ENCODE measurements around the gene CDKN3. TPM values are rescaled to one million over a fixed set of nuclear protein-coding genes. Genes with fewer than 3 reads are reported as not detected.

Gene CDKN3
- total RNA-seq, 2 experiments from 2014 or later, result 150 to 157 TPM

DNA sequence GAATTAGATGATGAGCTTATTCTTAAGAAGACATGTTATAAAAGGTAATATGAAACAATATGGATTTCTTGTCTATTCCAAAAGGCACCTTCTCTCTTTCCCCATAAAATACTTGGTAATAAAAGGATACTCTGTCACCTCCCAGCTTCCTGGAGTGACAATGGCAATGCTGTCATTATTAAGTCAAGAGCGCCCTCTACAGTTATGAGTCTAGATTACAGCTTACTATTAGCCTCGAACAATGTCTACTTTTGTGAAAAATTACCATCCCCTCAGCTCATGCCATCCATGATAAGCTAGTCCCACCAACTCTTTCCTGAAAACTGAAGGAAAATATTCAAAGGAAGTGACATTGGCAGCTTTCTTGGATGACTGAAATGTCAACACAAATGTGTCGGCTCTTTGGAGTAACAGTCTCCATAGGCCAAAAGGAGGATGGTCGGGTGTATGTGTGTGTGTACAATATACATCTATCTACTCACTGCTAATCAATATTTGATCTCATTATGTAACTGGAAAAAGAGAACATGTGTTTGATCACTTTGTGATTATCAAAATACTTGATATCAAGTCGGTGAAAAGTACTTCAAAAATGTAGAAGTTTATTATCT lies 48.7 kb upstream of the CDKN3 start:
- H3K4me2 ChIP-seq (ENCODE audit: low read length), result no peak overlapping the region
- no peak overlapping the region for H3K27ac ChIP-seq (ENCODE audit: low read depth, low read length, poor library complexity, severe bottlenecking)
- no TSS peak for BruUV-seq (replicated peaks)
- ChIA-PET POLR2A (interaction anchor here (0.7 to 1.4 kb wide), 4 partner anchors 11 to 149 kb away, joined by 3 to 6 read pairs (median 3); no protein-coding TSS in a partner anchor), CTCF (ENCODE audit: unreplicated experiment) (interaction anchor here (0.7 to 1.3 kb wide), 3 partner anchors 19 to 807 kb away, joined by 3 to 4 read pairs (median 3); no protein-coding TSS in a partner anchor)
- no peaks in the 10 kb centered on the region for H3K36me3 ChIP-seq (ENCODE audit: insufficient read depth, low read length)
- H3K9me2 ChIP-seq (ENCODE audit: insufficient read depth, low read length), result no peaks in the 10 kb centered on the region
- no peak for TF ChIP-seq EZH2phosphoT487 (IDR thresholded peaks at IDR 0.05; ENCODE audit: borderline replicate concordance, low read depth, low read length)
- TF ChIP-seq, protein P1, sequence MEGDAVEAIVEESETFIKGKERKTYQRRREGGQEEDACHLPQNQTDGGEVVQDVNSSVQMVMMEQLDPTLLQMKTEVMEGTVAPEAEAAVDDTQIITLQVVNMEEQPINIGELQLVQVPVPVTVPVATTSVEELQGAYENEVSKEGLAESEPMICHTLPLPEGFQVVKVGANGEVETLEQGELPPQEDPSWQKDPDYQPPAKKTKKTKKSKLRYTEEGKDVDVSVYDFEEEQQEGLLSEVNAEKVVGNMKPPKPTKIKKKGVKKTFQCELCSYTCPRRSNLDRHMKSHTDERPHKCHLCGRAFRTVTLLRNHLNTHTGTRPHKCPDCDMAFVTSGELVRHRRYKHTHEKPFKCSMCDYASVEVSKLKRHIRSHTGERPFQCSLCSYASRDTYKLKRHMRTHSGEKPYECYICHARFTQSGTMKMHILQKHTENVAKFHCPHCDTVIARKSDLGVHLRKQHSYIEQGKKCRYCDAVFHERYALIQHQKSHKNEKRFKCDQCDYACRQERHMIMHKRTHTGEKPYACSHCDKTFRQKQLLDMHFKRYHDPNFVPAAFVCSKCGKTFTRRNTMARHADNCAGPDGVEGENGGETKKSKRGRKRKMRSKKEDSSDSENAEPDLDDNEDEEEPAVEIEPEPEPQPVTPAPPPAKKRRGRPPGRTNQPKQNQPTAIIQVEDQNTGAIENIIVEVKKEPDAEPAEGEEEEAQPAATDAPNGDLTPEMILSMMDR (conservative IDR thresholded peaks at IDR 0.05; ENCODE audit: low read length), result peak; percentile 94
- intact Hi-C loops (cut with micrococcal nuclease; ENCODE audit: unreplicated experiment), result loop anchor here (1.0 to 10.0 kb wide), 3 partner anchors 809 to 1053 kb away; no protein-coding TSS in a partner anchor
- H3K4me3 ChIP-seq (ENCODE audit: low read depth, low read length, poor library complexity, severe bottlenecking), result no peak overlapping the region
- DNase-seq (ENCODE audit: low spot score), result peak; percentile 71
- H4K20me1 ChIP-seq (ENCODE audit: insufficient read depth, low read length), result no peaks in the 10 kb centered on the region
- no peaks in the 10 kb centered on the region for H3K9me3 ChIP-seq (ENCODE audit: low read length)
- no peaks in the 10 kb centered on the region for H3K4me1 ChIP-seq (ENCODE audit: insufficient read depth, low read length, poor library complexity, severe bottlenecking)
- no peak overlapping the region for H2AFZ ChIP-seq (ENCODE audit: low read length)
- no peaks in the 10 kb centered on the region for H3K79me2 ChIP-seq (ENCODE audit: insufficient read depth, low read depth, low read length)

DNA sequence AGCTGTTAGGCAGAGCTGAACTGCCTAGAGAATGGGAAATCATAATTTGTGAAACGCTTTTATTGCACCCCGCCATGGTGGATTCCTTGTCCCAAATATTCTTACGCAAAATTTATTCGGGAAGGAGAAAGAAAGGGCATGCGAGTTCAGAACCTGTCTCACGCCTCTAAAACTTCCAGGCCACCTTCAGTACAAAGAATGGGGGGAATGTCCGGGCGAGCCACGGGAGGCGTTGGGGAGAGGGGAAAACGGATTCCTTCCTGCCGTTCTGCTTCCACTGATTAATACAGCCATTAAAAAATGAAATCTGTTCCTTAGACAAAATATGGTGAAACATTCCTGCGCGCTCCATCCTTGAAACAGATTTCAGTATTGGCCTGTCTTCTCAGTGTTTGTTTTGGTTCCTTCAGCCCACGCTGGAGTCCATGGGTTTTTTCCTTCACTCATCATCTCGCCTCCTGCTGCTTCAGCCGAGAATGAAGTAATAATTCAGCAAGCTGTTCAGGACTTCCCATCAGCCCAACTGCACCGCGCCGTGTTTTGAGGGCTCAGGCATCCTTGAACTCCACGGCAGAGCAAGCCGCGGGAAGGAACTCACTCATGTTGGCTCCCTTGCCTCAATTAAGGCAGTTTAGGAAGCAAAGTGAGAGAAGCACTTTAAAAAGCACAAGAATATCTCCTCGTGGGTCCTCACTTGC lies 47.7 kb upstream of the CDKN3 start:
- Histone ChIP-seq H3K4me1 (ENCODE audit: insufficient read depth, low read length, poor library complexity, severe bottlenecking) (no peaks in the 10 kb centered on the region), H3K4me3 (ENCODE audit: low read depth, low read length, poor library complexity, severe bottlenecking) (no peak overlapping the region), H3K9me2 (ENCODE audit: insufficient read depth, low read length) (no peaks in the 10 kb centered on the region), H3K27ac (ENCODE audit: low read depth, low read length, poor library complexity, severe bottlenecking) (no peak overlapping the region), H3K9me3 (ENCODE audit: low read length) (no peaks in the 10 kb centered on the region), H3K79me2 (ENCODE audit: insufficient read depth, low read depth, low read length) (no peaks in the 10 kb centered on the region), H4K20me1 (ENCODE audit: insufficient read depth, low read length) (no peaks in the 10 kb centered on the region), H3K4me2 (ENCODE audit: low read length) (no peak overlapping the region), H2AFZ (ENCODE audit: low read length) (no peak overlapping the region), H3K36me3 (ENCODE audit: insufficient read depth, low read length) (no peaks in the 10 kb centered on the region)
- intact Hi-C loops (cut with micrococcal nuclease; ENCODE audit: unreplicated experiment), result loop anchor here (1.0 to 10.0 kb wide), 3 partner anchors 810 to 1054 kb away; no protein-coding TSS in a partner anchor
- CTCF ChIA-PET (ENCODE audit: unreplicated experiment), result no interaction called here
- POLR2A ChIA-PET, result no interaction called here
- BruUV-seq (replicated peaks), result no TSS peak
- TF ChIP-seq EZH2phosphoT487 (IDR thresholded peaks at IDR 0.05; ENCODE audit: borderline replicate concordance, low read depth, low read length), result no peak
- TF ChIP-seq, protein P1 (conservative IDR thresholded peaks at IDR 0.05; ENCODE audit: low read length), result no peak
- DNase-seq (ENCODE audit: low spot score), result no peak

DNA sequence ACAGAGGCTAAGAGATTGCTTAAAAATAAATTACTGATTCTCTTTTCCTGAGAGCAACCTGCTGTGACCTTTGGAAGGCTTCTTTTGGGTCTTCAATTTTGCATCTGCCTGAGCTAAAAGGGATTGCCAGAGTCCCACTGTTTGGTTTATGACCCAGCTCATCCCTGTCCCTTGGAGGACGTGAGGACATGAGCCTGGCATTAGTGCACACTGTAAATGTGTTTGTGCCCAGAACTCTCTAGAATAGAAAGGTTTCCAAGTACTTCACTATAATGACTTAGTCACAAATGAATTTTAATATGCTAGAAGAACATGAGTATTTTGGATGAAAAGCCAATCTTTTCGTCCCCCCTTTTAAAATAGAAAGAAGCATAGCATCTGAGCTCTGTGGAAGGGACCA lies 47.1 kb upstream of the CDKN3 start:
- Histone ChIP-seq H3K27ac (ENCODE audit: low read depth, low read length, poor library complexity, severe bottlenecking) (no peak overlapping the region), H3K4me1 (ENCODE audit: insufficient read depth, low read length, poor library complexity, severe bottlenecking) (no peaks in the 10 kb centered on the region), H3K36me3 (ENCODE audit: insufficient read depth, low read length) (no peaks in the 10 kb centered on the region), H2AFZ (ENCODE audit: low read length) (no peak overlapping the region), H3K79me2 (ENCODE audit: insufficient read depth, low read depth, low read length) (no peaks in the 10 kb centered on the region), H4K20me1 (ENCODE audit: insufficient read depth, low read length) (no peaks in the 10 kb centered on the region), H3K4me2 (ENCODE audit: low read length) (no peak overlapping the region), H3K9me2 (ENCODE audit: insufficient read depth, low read length) (no peaks in the 10 kb centered on the region), H3K4me3 (ENCODE audit: low read depth, low read length, poor library complexity, severe bottlenecking) (no peak overlapping the region), H3K9me3 (ENCODE audit: low read length) (no peaks in the 10 kb centered on the region)
- ChIA-PET CTCF (ENCODE audit: unreplicated experiment) (no interaction called here), POLR2A (no interaction called here)
- no peak for TF ChIP-seq EZH2phosphoT487 (IDR thresholded peaks at IDR 0.05; ENCODE audit: borderline replicate concordance, low read depth, low read length)
- TF ChIP-seq, protein P1 (conservative IDR thresholded peaks at IDR 0.05; ENCODE audit: low read length), result no peak
- DNase-seq (ENCODE audit: low spot score), result no peak
- no TSS peak for BruUV-seq (replicated peaks)
- intact Hi-C loops (cut with micrococcal nuclease; ENCODE audit: unreplicated experiment), result loop anchor here (10.0 kb wide), 1 partner anchor 1055 kb away; no protein-coding TSS in a partner anchor

Data from OCI-LY7 (cell line).